ENCODE measurements around the gene CHST11.

DNA sequence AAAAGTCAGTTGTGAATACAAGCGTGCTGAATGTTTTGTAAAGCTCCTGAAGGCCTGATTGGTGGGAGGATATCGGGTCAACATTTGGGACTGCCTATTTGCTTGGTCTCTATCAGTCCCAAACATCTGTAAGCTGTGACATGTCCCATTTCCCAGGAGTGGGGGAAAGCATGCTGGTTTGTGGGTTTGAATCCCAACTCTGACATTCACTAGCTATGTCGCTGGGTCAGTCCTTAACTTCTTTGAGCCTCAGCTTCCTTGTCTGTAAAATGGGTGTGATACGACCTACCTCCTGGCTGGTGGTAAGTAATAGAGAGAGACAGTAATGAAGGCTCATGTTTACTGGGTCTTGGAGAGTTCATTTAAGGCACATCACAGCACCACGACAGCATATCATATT is 136.7 kb downstream of the CHST11 start:
- TF ChIP-seq CTCF (IDR thresholded peaks at IDR 0.05; ENCODE audit: insufficient read depth, low read length, poor library complexity, severe bottlenecking) (no peak), EZH2phosphoT487 (conservative IDR thresholded peaks at IDR 0.05; ENCODE audit: low read length) (no peak)
